ENCODE measurements around the gene FARS2. TPM values are rescaled to one million over a fixed set of nuclear protein-coding genes. Genes with fewer than 3 reads are reported as not detected.

Gene FARS2
- polyA plus RNA-seq, 1 donor from 2014 or later = 11.9 TPM

- Histone ChIP-seq H3K79me2 (replicated peaks; ENCODE audit: insufficient read depth, low read length) (no peaks in the 10 kb centered on the region), H3K4me3 (ENCODE audit: low read length) (no peak overlapping the region), H3K9ac (ENCODE audit: low read length) (no peak overlapping the region), H3K9me3 (ENCODE audit: low read length) (peaks cover 10% of the 10 kb centered on the region), H3K27ac (ENCODE audit: low read length) (no peak overlapping the region), H3F3A (ENCODE audit: insufficient read depth, low read length, poor library complexity, severe bottlenecking) (no peaks in the 10 kb centered on the region), H4K20me1 (ENCODE audit: insufficient read depth) (no peaks in the 10 kb centered on the region), H3K36me3 (ENCODE audit: insufficient read depth, low read length) (no peaks in the 10 kb centered on the region), H2AFZ (ENCODE audit: low read depth, low read length) (no peak overlapping the region), H3K4me2 (ENCODE audit: low read length) (no peak overlapping the region), H3K27me3 (ENCODE audit: insufficient read depth, low read depth, low read length) (no peaks in the 10 kb centered on the region), H3K9me2 (ENCODE audit: insufficient read depth, low read length) (no peaks in the 10 kb centered on the region)
- no peak for TF ChIP-seq RAD21 (conservative IDR thresholded peaks at IDR 0.05)
- TF ChIP-seq SMC3 (conservative IDR thresholded peaks at IDR 0.05; ENCODE audit: poor library complexity) = no peak
- TF ChIP-seq EP300 (conservative IDR thresholded peaks at IDR 0.05; ENCODE audit: poor library complexity, severe bottlenecking) = no peak
- TF ChIP-seq EZH2 (IDR thresholded peaks at IDR 0.05; ENCODE audit: borderline replicate concordance, insufficient read depth, low read length, poor library complexity, severe bottlenecking) = no peak
Measured at GRCh38 chr6:5754904-5755303, 493.6 kb downstream of the FARS2 start.

- Histone ChIP-seq H3F3A (ENCODE audit: insufficient read depth, low read length, poor library complexity, severe bottlenecking) (no peaks in the 10 kb centered on the region), H3K36me3 (ENCODE audit: insufficient read depth, low read length) (no peaks in the 10 kb centered on the region), H3K79me2 (replicated peaks; ENCODE audit: insufficient read depth, low read length) (no peaks in the 10 kb centered on the region), H3K27me3 (ENCODE audit: insufficient read depth, low read depth, low read length) (no peaks in the 10 kb centered on the region), H3K9me2 (ENCODE audit: insufficient read depth, low read length) (no peaks in the 10 kb centered on the region), H3K9me3 (ENCODE audit: low read length) (peaks cover 2% of the 10 kb centered on the region), H3K4me2 (ENCODE audit: low read length) (no peak overlapping the region), H3K4me3 (ENCODE audit: low read length) (no peak overlapping the region), H3K9ac (ENCODE audit: low read length) (no peak overlapping the region), H4K20me1 (ENCODE audit: insufficient read depth) (no peaks in the 10 kb centered on the region), H2AFZ (ENCODE audit: low read depth, low read length) (no peak overlapping the region), H3K27ac (ENCODE audit: low read length) (no peak overlapping the region)
- TF ChIP-seq POLR2AphosphoS5 (IDR thresholded peaks at IDR 0.05) = no peak
- no peak for TF ChIP-seq SMC3 (conservative IDR thresholded peaks at IDR 0.05; ENCODE audit: poor library complexity)
Measured at GRCh38 chr6:5759571-5759970, 498.3 kb downstream of the FARS2 start.

DNA sequence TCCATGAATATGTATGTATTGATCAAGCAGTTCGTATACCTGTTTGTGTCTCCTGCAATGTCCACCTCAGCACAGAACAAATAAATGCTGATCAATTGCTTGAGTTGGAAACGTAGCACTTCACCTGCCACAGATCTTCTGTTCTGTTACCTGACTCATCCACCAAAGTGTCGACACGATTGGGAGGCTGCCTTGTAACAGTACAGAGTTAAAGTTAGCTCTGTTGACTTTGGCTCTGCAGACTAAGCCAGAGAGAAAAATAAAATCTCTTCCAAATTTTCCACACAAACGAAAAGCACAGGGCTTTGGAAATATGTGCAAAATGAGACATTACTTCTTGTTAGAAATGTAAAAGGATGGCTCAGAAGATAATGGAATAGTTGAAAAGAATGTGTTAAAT, 500.1 kb downstream of the FARS2 start:
- no peak overlapping the region for H3K4me3 ChIP-seq (ENCODE audit: low read length)
- no peaks in the 10 kb centered on the region for H3K36me3 ChIP-seq (ENCODE audit: insufficient read depth, low read length)
- H4K20me1 ChIP-seq (ENCODE audit: insufficient read depth) = no peaks in the 10 kb centered on the region
- no peak for TF ChIP-seq SMC3 (conservative IDR thresholded peaks at IDR 0.05; ENCODE audit: poor library complexity)
- TF ChIP-seq POLR2AphosphoS5 (IDR thresholded peaks at IDR 0.05) = no peak
- TF ChIP-seq RAD21 (conservative IDR thresholded peaks at IDR 0.05) = no peak
- no peak for TF ChIP-seq REST (IDR thresholded peaks at IDR 0.05; ENCODE audit: borderline replicate concordance)
- TF ChIP-seq, protein P1, sequence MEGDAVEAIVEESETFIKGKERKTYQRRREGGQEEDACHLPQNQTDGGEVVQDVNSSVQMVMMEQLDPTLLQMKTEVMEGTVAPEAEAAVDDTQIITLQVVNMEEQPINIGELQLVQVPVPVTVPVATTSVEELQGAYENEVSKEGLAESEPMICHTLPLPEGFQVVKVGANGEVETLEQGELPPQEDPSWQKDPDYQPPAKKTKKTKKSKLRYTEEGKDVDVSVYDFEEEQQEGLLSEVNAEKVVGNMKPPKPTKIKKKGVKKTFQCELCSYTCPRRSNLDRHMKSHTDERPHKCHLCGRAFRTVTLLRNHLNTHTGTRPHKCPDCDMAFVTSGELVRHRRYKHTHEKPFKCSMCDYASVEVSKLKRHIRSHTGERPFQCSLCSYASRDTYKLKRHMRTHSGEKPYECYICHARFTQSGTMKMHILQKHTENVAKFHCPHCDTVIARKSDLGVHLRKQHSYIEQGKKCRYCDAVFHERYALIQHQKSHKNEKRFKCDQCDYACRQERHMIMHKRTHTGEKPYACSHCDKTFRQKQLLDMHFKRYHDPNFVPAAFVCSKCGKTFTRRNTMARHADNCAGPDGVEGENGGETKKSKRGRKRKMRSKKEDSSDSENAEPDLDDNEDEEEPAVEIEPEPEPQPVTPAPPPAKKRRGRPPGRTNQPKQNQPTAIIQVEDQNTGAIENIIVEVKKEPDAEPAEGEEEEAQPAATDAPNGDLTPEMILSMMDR (IDR thresholded peaks at IDR 0.05; ENCODE audit: poor library complexity, severe bottlenecking) = no peak
- TF ChIP-seq EP300 (conservative IDR thresholded peaks at IDR 0.05; ENCODE audit: poor library complexity, severe bottlenecking) = no peak
- TF ChIP-seq EZH2 (IDR thresholded peaks at IDR 0.05; ENCODE audit: borderline replicate concordance, insufficient read depth, low read length, poor library complexity, severe bottlenecking) = no peak
- TF ChIP-seq TAF1 (IDR thresholded peaks at IDR 0.05; ENCODE audit: low read depth) = no peak
- TF ChIP-seq MXI1 (conservative IDR thresholded peaks at IDR 0.05; ENCODE audit: poor library complexity, severe bottlenecking) = no peak
- H2AFZ ChIP-seq (ENCODE audit: low read depth, low read length) = no peak overlapping the region
- no peaks in the 10 kb centered on the region for H3K79me2 ChIP-seq (replicated peaks; ENCODE audit: insufficient read depth, low read length)
- H3K9ac ChIP-seq (ENCODE audit: low read length) = no peak overlapping the region
- H3K27me3 ChIP-seq (ENCODE audit: insufficient read depth, low read depth, low read length) = no peaks in the 10 kb centered on the region
- H3K9me2 ChIP-seq (ENCODE audit: insufficient read depth, low read length) = no peaks in the 10 kb centered on the region
- no peak overlapping the region for H3K4me2 ChIP-seq (ENCODE audit: low read length)
- no peaks in the 10 kb centered on the region for H3K9me3 ChIP-seq (ENCODE audit: low read length)
- no peak overlapping the region for H3K27ac ChIP-seq (ENCODE audit: low read length)
- no peaks in the 10 kb centered on the region for H3F3A ChIP-seq (ENCODE audit: insufficient read depth, low read length, poor library complexity, severe bottlenecking)
